HCT116 (cell line): ENCODE data around the gene ATAD1. TPM values are rescaled to one million over a fixed set of nuclear protein-coding genes. Genes with fewer than 3 reads are reported as not detected.

Experiments used
- ATAC-seq: fragments of 200-7000 bp; cut with Tn5 transposase; 2 replicates; pipeline ENCODE4 v1.9.1; 2020; ENCODE audit warnings: mild to moderate bottlenecking, moderate library complexity
- BruUV-seq: library from RNA; stranded (reverse); fragments of 400-500 nt; replicated peaks from 2 replicates; lab custom pipeline; 2021; lab: Mats Ljungman, UMichigan
- CTCF ChIA-PET: fragments of 300-600 bp; sonication (Branson Sonifier 250); formaldehyde crosslinking; loops from one replicate; lab custom pipeline; 2021; ENCODE audit warnings: antibody characterized with exemption; lab: Charles Lee
- POLR2A ChIA-PET: fragments of 300-600, 350-600 bp; sonication (Branson Sonifier 250); formaldehyde crosslinking; loops from one replicate; lab custom pipeline; 2021; ENCODE audit warnings: antibody characterized with exemption; lab: Charles Lee
- RAD21 ChIA-PET, 2 experiments: fragments of 300-600 bp; sonication (Branson Sonifier 250); formaldehyde crosslinking; loops; one replicate each; lab custom pipeline; 2023; ENCODE audit warnings: low total read pairs in 2 of 2; ENCODE audit not compliant: uncharacterized antibody in 2 of 2, unreplicated experiment in 2 of 2, low non-redundant PET in 1 of 2; lab: Charles Lee
- DNase-seq: peaks from one replicate; pipeline ENCODE4 v3.0.0-alpha.2; 2010; ENCODE audit warnings: low read depth, low spot score
- H2AFZ ChIP-seq: fragments of 200-600 bp; shearing (Covaris generic), sonication (generic); 2 replicates; pipeline ENCODE4 v1.6.1; 2017; ENCODE audit warnings: low read depth, mixed run types, mixed read lengths, antibody characterized with exemption, low read length; ENCODE audit not compliant: poor library complexity, severe bottlenecking
- H3K27ac ChIP-seq: 2 replicates; pipeline ENCODE4 v1.5.1; 2012; ENCODE audit warnings: low read depth, low read length
- H3K27me3 ChIP-seq: fragments of 200-600 bp; sonication (generic); 2 replicates; pipeline ENCODE4 v1.6.1; 2016; ENCODE audit warnings: mixed run types, low read length, mixed read lengths; ENCODE audit not compliant: insufficient read depth
- H3K36me3 ChIP-seq, 2 experiments: fragments of 200-500 bp in 1 of 2; fragments of 200-600 bp in 1 of 2; sonication (Bioruptor generic) in 1 of 2; sonication (generic) in 1 of 2; 2 replicates each; pipeline versions ENCODE4 v1.5.1 to v1.6.1; 2014 to 2016; ENCODE audit warnings: low read length in 2 of 2, inconsistent platforms in 1 of 2, mixed read lengths in 1 of 2, mixed run types in 1 of 2; ENCODE audit not compliant: insufficient read depth in 2 of 2, control insufficient read depth in 1 of 2
- H3K4me1 ChIP-seq, 2 experiments: fragments of 200-600 bp in 1 of 2; sonication (generic) in 1 of 2; 2 replicates each; pipeline versions ENCODE4 v1.5.1 to v1.6.1; 2012 to 2017; ENCODE audit warnings: low read length in 2 of 2, inconsistent platforms in 1 of 2, mild to moderate bottlenecking in 1 of 2, mixed read lengths in 1 of 2, mixed run types in 1 of 2, moderate library complexity in 1 of 2; ENCODE audit not compliant: insufficient read depth in 2 of 2, control insufficient read depth in 1 of 2
- H3K4me2 ChIP-seq: fragments of 200-600 bp; sonication (generic); 2 replicates; pipeline ENCODE4 v1.6.1; 2017; ENCODE audit warnings: mixed run types, low read length, mixed read lengths
- H3K4me3 ChIP-seq, 2 experiments: fragments of 200-600 bp in 1 of 2; sonication (generic) in 1 of 2; replicated peaks in 1 of 2; 2 replicates each; pipeline ENCODE4 v1.5.1; 2011 to 2016; ENCODE audit warnings: low read length in 2 of 2, control low read depth in 1 of 2, low read depth in 1 of 2, mild to moderate bottlenecking in 1 of 2, mixed read lengths in 1 of 2, mixed run types in 1 of 2
- H3K79me2 ChIP-seq: fragments of 200-600 bp; sonication (generic); 2 replicates; pipeline ENCODE4 v1.6.1; 2017; ENCODE audit warnings: mild to moderate bottlenecking, mixed run types, low read length, moderate library complexity, mixed read lengths; ENCODE audit not compliant: insufficient read depth
- H3K9ac ChIP-seq: fragments of 200-600 bp; sonication (generic); 2 replicates; pipeline ENCODE4 v1.6.1; 2016; ENCODE audit warnings: low read length, mixed read lengths
- H3K9me2 ChIP-seq: fragments of 200-600 bp; sonication (generic), shearing (Covaris generic); 2 replicates; pipeline ENCODE4 v1.6.1; 2017; ENCODE audit warnings: mixed run types, mild to moderate bottlenecking, moderate library complexity; ENCODE audit not compliant: insufficient read depth
- H3K9me3 ChIP-seq, 2 experiments: fragments of 200-500 bp in 1 of 2; fragments of 200-600 bp in 1 of 2; sonication (Bioruptor generic) in 1 of 2; sonication (generic) in 1 of 2; 2 replicates each; pipeline ENCODE4 v1.6.1; 2014 to 2017; ENCODE audit warnings: low read length in 2 of 2, mixed read lengths in 2 of 2, inconsistent platforms in 1 of 2, low read depth in 1 of 2, mild to moderate bottlenecking in 1 of 2, mixed run types in 1 of 2, moderate library complexity in 1 of 2; ENCODE audit not compliant: control insufficient read depth in 1 of 2, insufficient read depth in 1 of 2
- H4K20me1 ChIP-seq: fragments of 200-600 bp; sonication (generic), shearing (Covaris generic); 2 replicates; pipeline ENCODE4 v1.6.1; 2017; ENCODE audit warnings: mixed run types, mild to moderate bottlenecking, moderate library complexity; ENCODE audit not compliant: insufficient read depth
- EGR1 ChIP-seq: IDR thresholded peaks from 2 replicates; pipeline ENCODE4 v1.6.1; 2012; ENCODE audit warnings: low read depth
- ELF1 ChIP-seq: IDR thresholded peaks from 2 replicates; pipeline ENCODE4 v1.6.1; 2012; ENCODE audit warnings: low read depth, borderline replicate concordance
- RAD21 ChIP-seq: IDR thresholded peaks from 2 replicates; pipeline ENCODE4 v1.6.1; 2012; ENCODE audit warnings: low read depth, mild to moderate bottlenecking
- SRF ChIP-seq: IDR thresholded peaks from 2 replicates; pipeline ENCODE4 v1.6.1; 2012; ENCODE audit warnings: low read depth
- TCF7L2 ChIP-seq: IDR thresholded peaks from 2 replicates; pipeline ENCODE4 v1.7.0; 2011; ENCODE audit warnings: borderline replicate concordance, inconsistent platforms; ENCODE audit not compliant: insufficient read depth, insufficient read length; ENCODE audit errors: extremely low read depth
- intact Hi-C: fragments of 100-400 bp; cut with micrococcal nuclease; formaldehyde crosslinking; loops from 2 replicates; pipeline ENCODE4 v1.10.0; 2022
- total RNA-seq: library from RNA; stranded (reverse); gene quantifications from one replicate; pipeline ENCODE4 v1.2.1, GENCODE V29; 2021; ENCODE audit not compliant: unreplicated experiment
- TF ChIP-seq, protein P1 (sequence below): IDR thresholded peaks from 2 replicates; pipeline ENCODE4 v1.6.1; 2012; ENCODE audit warnings: low read depth
- TF ChIP-seq, protein P2 (sequence below), 3 experiments: fragments of 200-600 bp in 1 of 3; sonication (generic) in 1 of 3; IDR thresholded peaks in 2 of 3; conservative IDR thresholded peaks in 1 of 3; 2 replicates each; pipeline ENCODE4 v1.5.1; 2012 to 2017; ENCODE audit warnings: low read depth in 2 of 3, low read length in 2 of 3, antibody characterized with exemption in 1 of 3, borderline replicate concordance in 1 of 3, control low read depth in 1 of 3, mild to moderate bottlenecking in 1 of 3, mixed read lengths in 1 of 3, mixed run types in 1 of 3, moderate library complexity in 1 of 3; ENCODE audit not compliant: insufficient read depth in 1 of 3

The ATAD1 gene
- total RNA-seq, 1 experiment from 2014 or later, result 66.4 TPM

- peak overlapping the region; percentile 98 for H3K4me2 ChIP-seq
- no peaks in the 10 kb centered on the region for H3K9me2 ChIP-seq
- H3K4me3 ChIP-seq, result peak overlapping the region; percentile 83 to 85
- no peak for TF ChIP-seq TCF7L2
- no peak for TF ChIP-seq EGR1
- TF ChIP-seq SRF, result no peak
- TF ChIP-seq, protein P1, sequence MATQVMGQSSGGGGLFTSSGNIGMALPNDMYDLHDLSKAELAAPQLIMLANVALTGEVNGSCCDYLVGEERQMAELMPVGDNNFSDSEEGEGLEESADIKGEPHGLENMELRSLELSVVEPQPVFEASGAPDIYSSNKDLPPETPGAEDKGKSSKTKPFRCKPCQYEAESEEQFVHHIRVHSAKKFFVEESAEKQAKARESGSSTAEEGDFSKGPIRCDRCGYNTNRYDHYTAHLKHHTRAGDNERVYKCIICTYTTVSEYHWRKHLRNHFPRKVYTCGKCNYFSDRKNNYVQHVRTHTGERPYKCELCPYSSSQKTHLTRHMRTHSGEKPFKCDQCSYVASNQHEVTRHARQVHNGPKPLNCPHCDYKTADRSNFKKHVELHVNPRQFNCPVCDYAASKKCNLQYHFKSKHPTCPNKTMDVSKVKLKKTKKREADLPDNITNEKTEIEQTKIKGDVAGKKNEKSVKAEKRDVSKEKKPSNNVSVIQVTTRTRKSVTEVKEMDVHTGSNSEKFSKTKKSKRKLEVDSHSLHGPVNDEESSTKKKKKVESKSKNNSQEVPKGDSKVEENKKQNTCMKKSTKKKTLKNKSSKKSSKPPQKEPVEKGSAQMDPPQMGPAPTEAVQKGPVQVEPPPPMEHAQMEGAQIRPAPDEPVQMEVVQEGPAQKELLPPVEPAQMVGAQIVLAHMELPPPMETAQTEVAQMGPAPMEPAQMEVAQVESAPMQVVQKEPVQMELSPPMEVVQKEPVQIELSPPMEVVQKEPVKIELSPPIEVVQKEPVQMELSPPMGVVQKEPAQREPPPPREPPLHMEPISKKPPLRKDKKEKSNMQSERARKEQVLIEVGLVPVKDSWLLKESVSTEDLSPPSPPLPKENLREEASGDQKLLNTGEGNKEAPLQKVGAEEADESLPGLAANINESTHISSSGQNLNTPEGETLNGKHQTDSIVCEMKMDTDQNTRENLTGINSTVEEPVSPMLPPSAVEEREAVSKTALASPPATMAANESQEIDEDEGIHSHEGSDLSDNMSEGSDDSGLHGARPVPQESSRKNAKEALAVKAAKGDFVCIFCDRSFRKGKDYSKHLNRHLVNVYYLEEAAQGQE, result no peak
- no peak for TF ChIP-seq ELF1
- TF ChIP-seq, protein P2, sequence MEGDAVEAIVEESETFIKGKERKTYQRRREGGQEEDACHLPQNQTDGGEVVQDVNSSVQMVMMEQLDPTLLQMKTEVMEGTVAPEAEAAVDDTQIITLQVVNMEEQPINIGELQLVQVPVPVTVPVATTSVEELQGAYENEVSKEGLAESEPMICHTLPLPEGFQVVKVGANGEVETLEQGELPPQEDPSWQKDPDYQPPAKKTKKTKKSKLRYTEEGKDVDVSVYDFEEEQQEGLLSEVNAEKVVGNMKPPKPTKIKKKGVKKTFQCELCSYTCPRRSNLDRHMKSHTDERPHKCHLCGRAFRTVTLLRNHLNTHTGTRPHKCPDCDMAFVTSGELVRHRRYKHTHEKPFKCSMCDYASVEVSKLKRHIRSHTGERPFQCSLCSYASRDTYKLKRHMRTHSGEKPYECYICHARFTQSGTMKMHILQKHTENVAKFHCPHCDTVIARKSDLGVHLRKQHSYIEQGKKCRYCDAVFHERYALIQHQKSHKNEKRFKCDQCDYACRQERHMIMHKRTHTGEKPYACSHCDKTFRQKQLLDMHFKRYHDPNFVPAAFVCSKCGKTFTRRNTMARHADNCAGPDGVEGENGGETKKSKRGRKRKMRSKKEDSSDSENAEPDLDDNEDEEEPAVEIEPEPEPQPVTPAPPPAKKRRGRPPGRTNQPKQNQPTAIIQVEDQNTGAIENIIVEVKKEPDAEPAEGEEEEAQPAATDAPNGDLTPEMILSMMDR (IDR thresholded peaks at IDR 0.05 in 2 of 3, conservative IDR thresholded peaks at IDR 0.05 in 1 of 3; ENCODE audit: borderline replicate concordance in 1 of 3, insufficient read depth in 1 of 3, low read depth in 2 of 3, low read length in 2 of 3), result peak in 2 of 3 experiments; percentile 21 to 30; a peak in 2 of 6 replicates
- TF ChIP-seq RAD21, result no peak
- no peak for ATAC-seq
- no peak overlapping the region for H2AFZ ChIP-seq
- no peaks in the 10 kb centered on the region for H3K27me3 ChIP-seq
- CTCF ChIA-PET, result no interaction called here
- H3K36me3 ChIP-seq, result peaks cover 3 to 9% of the 10 kb centered on the region in 2 experiments; a peak in 1 of 4 replicates
- RAD21 ChIA-PET, result no interaction called here
- H3K4me1 ChIP-seq, result peaks cover 7 to 22% of the 10 kb centered on the region in 2 experiments
- H3K9me3 ChIP-seq, result no peaks in the 10 kb centered on the region
- H3K9ac ChIP-seq, result peak overlapping the region; percentile 93
- peaks cover 67% of the 10 kb centered on the region for H3K79me2 ChIP-seq
- no peak overlapping the region for H3K27ac ChIP-seq
- POLR2A ChIA-PET, result no interaction called here
- H4K20me1 ChIP-seq, result peaks cover 18% of the 10 kb centered on the region; the same call in 1 of the 2 replicates
- BruUV-seq, result no TSS peak
- intact Hi-C loops, result no loop called here
- DNase-seq, result no peak
Observed at GRCh38 chr10:87816163-87816897, 1.7 kb downstream of the ATAD1 start.
